NCI-H187 treated with DMSO at 0.1 percent for 48 hours (cell line): Measurements from ENCODE around the gene NLRP12.
"Not testable (repeated sequence)": the region's sequence is repeated elsewhere in the genome, so short reads cannot be mapped to it uniquely, and the experiment has no call there.

Experiments
- DNase-seq: peaks from one replicate; lab custom pipeline; 2025; lab: John Stamatoyannopoulos, UW

The NLRP12 gene

GRCh38 chr19:53781332-53781731 is 42.8 kb downstream of the NLRP12 start:
- not testable (repeated sequence) for DNase-seq

- DNase-seq, result no peak
These were observed 43.6 kb downstream of the NLRP12 start for GRCh38 chr19:53780506-53780905.

- no peak for DNase-seq
These were observed 48.6 kb downstream of the NLRP12 start for GRCh38 chr19:53775524-53775923.

GRCh38 chr19:53774491-53774890 is 49.6 kb downstream of the NLRP12 start:
- DNase-seq, result not testable (repeated sequence)

- DNase-seq, result no peak
These were observed 50.1 kb downstream of the NLRP12 start for GRCh38 chr19:53773999-53774398.

GRCh38 chr19:53772943-53773342 is 51.2 kb downstream of the NLRP12 start:
- DNase-seq, result no peak

GRCh38 chr19:53771144-53771543 is 53.0 kb downstream of the NLRP12 start:
- DNase-seq, result no peak

- not testable (repeated sequence) for DNase-seq
These were observed 54.3 kb downstream of the NLRP12 start for GRCh38 chr19:53769696-53770309.

GRCh38 chr19:53768401-53768800 is 55.7 kb downstream of the NLRP12 start:
- no peak for DNase-seq

- not testable (repeated sequence) for DNase-seq
These were observed 65.1 kb downstream of the NLRP12 start for GRCh38 chr19:53758991-53759390.
